Stimulated activated CD8-positive, alpha-beta memory T cell treated with anti-CD3 and anti-CD28 coated beads, Interleukin-4, amount 100 ng/mL, for 1 hour (primary cell): ENCODE data around the gene DCTN2.
"Not testable (repeated sequence)": the region's sequence is repeated elsewhere in the genome, so short reads cannot be mapped to it uniquely, and the experiment has no call there.

ENCODE experiments used
- DNase-seq, 2 donors: peaks; one replicate each; pipeline ENCODE4 v3.0.0-alpha.2; 2020; ENCODE audit warnings: low read depth in 2 of 2, low spot score in 1 of 2

Gene DCTN2

DNA sequence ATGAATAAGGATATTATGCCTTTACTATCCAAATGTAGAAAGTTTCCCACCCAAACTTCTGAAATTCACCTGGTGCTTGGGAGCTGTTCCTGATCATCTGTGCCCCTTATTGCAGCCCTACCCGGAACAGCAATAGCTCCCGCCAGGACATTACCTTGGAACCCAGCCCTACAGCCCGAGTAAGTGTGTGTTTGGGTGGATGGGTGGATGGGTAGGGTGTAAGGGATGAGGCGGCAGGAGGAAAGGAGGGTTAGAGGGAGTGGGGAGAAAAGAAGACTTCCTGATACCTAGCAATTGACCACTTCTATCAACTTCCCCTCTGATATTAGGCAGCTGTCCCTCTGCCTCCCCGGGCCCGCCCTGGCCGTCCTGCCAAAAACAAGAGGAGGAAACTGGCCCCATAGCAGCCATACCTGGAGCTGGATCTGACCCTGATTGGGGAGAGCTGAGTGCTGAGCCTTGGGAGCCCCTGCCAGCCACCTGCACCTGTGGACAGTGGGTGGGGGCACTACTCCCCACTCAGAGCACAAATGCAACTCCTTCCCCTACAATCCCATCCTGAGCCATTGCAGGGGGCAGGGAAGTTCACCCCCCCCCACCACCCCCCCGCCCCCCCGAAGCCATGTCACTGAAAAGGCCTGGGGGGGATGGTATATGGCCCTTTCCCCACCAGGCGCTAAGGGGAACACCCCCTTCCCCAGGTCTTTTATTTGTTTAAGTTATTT, 18.0 kb downstream of the DCTN2 start:
- no peak for DNase-seq

DNA sequence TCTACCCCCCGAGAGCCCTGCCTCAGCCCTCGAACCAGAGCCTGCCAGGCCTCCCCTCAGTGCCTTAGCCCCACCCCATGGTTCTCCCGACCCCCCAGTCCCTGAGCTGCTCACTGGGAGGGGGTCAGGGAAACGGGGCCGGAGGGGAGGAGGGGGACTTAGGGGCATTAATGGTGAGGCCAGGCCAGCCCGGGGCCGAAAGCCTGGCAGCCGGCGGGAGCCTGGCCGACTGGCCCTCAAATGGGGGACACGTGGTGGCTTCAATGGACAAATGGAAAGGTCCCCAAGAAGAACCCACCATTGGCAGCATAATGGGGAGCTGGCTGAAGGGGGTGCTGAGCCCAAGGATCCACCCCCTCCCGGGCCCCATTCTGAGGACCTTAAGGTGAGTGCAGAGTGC, 18.8 kb downstream of the DCTN2 start:
- DNase-seq = no peak

DNA sequence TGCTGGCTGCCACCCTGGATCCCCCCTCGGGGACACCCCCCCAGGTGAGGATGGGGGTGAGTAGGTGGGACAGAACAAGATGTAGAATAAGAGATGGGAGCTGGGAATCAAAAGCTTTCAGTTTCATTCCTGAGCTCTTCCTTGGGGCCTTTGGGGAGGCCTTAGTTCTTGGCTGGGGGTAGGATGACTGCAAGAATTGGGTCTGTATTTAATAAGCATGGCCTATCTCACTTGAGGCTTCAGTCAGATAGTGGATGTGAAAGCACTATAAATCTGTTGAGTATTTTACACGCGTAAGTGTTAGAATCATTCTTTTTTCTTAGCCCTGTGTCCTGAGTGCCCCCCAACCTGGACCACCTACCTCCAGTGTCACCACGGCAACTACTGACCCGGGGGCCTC, 19.8 kb downstream of the DCTN2 start:
- DNase-seq = no peak

DNA sequence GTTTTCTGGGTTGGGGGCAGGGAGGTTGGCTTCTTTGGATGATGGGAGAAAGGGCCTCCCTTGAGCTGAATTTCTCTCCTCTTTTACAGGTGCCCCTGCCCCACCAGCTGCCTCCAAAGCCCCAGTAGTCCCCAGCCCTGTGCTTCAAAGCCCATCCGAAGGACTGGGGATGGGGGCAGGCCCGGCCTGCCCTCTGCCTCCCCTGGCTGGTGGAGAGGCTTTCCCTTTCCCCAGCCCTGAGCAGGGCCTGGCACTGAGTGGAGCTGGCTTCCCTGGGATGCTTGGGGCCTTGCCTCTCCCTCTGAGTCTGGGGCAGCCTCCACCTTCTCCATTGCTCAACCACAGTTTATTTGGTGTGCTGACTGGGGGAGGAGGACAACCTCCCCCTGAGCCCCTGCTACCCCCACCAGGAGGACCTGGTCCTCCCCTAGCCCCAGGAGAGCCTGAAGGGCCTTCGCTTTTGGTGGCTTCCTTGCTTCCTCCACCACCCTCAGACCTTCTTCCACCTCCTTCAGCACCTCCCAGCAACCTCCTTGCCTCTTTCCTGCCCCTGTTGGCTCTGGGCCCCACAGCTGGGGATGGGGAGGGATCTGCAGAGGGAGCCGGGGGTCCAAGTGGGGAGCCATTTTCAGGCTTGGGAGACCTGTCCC, 20.4 kb downstream of the DCTN2 start:
- DNase-seq = no peak

DNA sequence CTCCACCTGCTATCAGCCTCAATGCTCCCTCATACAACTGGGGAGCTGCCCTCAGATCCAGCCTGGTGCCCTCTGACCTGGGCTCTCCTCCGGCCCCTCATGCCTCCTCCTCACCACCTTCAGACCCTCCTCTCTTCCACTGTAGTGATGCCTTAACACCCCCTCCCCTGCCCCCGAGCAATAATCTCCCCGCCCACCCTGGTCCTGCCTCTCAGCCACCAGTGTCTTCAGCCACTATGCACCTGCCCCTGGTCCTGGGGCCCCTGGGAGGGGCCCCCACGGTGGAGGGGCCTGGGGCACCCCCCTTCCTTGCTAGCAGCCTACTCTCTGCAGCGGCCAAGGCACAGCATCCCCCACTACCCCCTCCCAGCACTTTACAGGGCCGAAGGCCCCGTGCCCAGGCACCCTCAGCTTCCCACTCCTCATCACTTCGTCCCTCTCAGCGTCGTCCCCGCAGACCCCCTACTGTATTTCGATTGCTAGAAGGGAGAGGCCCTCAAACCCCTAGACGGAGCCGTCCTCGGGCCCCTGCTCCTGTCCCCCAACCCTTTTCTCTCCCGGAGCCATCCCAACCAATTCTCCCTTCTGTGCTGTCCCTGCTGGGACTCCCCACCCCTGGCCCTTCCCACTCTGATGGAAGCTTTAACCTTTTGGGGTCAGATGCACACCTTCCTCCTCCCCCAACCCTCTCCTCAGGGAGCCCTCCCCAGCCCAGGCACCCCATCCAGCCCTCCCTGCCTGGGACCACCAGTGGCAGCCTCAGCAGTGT, 21.2 kb downstream of the DCTN2 start:
- no peak for DNase-seq

DNA sequence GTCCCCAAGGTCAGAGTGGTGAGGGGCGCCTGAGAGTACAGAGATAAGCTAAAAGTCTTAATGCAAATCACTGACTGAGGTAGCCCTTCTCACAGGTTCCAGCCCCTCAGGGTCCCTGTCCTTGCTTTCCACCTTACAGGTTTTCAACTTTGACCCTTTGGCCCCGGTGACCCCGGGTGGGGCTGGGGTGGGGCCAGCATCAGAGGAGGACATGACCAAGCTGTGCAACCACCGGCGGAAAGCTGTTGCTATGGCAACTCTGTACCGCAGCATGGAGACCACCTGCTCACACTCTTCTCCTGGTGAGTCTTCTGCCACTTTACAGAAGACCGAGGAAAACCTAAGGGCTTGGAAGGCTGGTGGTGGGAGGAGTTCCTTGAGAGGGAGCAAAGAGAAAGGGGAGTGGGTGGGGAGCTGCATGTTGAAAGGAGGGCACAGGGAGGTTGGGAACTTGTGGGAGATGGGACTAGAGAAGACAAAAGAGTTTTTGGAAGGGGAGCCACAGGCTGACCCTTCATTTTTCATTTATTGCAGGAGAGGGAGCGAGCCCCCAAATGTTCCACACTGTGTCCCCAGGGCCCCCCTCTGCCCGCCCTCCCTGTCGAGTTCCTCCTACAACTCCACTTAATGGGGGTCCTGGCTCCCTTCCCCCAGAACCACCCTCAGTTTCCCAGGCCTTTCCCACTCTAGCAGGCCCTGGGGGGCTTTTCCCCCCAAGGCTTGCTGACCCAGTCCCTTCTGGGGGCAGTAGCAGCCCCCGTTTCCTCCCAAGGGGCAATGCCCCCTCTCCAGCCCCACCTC, 22.0 kb downstream of the DCTN2 start:
- DNase-seq = no peak

DNA sequence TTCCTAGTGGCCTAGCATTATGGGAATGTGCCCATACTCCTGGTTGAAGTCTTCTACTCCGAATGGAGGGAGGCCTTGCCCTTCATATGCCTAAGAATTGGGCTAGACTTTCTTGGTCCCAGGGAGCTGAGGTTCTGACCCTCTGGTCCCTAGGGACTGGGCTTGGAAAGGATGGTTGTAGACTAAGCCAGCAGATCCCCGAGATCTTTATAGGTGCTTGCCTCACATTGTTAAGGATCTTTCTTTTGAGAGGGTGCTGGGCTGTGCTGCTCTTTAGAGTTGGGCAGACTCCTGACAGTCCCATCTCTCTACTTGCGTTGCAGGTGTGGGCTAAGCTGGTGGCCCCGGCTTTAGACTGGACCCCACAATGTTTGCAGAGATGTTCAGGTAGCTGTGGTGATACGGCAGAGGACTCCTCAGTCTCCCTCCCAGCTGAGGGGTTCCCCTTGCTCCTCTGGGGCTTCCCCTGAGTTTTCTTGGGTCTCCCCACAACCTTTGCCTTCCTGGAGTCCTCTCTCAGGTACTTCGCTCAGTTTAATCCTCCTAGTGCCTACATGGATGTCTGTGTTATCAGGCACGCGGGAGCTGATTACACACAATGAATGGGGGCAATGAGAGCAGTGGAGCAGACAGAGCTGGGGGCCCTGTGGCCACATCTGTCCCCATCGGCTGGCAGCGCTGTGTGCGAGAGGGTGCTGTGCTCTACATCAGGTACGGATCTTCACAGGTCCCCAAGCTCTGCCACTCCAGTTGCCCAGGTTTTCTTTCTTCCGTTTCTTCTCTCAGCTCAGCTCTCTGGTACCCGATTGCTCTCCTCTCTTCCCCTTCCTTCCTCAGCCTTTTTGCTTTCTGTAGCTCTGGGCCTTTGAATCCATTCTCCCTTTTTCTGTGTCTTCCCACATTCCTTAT, 23.0 kb downstream of the DCTN2 start:
- no peak for DNase-seq

DNA sequence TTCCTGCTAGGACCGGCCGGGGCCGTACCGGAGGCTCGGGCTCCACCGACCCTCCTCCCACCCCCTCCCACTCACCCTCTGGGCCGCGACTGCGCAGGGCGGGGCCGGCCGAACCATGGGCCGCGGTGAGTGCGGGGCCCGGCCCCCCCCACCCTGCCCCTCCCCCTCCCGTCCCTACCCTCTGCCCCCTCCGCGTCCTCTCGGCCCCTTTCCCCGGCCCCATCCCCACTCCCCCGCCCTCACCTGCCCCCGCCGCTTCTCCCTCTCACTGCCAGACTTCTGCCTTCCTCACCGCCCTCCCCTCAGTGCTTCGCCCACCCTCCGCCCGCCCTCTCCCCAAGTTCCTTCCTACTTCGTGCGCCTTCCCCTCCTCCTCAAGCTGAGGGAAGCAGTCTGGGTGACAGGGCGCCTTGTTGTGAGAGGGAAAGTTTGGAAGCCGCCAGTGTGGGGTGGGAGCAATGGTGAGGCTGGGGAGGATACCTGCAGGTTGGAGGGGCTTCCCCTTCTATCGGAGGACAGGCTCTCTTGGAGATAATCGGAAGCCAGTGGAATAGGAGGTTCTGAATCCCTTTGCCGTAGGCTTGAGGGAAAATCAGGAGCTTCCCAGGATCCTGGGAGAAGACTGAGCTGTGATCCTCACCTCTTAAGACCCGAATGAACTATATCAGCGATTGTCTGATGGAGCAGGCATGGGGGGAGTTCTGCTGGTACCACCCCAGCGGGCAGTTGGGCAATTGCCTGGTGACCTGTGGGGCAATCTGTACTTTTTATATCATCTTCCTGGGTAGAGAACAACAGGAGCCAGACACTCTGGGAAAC, 23.9 kb downstream of the DCTN2 start:
- no peak for DNase-seq

DNA sequence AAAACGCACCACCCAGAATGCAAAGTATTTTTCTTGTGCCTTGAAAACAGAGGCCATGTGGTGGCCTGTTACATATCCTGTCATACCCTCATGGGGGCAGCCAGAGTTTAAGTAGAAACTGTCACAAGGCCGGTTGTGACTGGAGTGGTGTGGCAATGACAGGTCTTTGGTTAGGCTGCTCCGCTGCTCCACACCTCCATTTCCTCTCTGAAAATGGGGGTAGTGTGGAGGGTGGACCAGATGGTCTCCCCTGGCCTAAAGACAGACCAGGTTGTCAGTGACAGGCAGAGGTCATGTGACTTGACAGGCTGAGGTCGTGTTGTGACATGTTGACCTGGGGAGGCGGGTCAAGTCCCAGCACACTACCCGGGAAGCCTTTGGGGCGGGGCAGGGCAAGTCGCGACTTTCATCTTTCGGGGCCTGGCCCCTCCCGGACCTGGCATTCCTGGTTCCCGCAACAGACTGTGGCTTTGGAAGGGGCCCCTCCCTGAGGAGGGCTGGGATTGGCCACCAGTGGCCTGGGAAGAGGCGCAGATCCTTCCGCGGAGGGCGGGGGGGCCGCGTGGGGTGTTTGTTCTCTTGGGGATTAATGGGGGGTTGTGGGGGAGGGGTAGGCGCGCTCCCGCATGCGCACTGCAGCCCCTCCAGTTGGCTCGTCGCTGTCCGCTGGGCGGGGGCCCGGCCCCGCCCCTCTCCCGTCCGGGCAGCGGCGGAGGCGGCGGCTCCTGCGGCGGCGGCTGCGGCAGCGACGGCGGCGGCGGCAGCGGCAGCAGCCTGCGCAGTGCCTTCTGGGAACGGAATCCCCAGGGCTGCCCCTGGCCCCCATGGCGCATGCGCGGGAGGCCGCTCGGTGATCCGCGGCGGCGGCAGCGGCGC, 24.7 kb downstream of the DCTN2 start, which contains the start of gene MBD6:
MBD6 (plus strand) TSS at position 814 of the 876 bp plus-strand sequence. CDS start 1,480 bp downstream, outside the sequence.
- DNase-seq = peak; percentile 69 to 75

DNA sequence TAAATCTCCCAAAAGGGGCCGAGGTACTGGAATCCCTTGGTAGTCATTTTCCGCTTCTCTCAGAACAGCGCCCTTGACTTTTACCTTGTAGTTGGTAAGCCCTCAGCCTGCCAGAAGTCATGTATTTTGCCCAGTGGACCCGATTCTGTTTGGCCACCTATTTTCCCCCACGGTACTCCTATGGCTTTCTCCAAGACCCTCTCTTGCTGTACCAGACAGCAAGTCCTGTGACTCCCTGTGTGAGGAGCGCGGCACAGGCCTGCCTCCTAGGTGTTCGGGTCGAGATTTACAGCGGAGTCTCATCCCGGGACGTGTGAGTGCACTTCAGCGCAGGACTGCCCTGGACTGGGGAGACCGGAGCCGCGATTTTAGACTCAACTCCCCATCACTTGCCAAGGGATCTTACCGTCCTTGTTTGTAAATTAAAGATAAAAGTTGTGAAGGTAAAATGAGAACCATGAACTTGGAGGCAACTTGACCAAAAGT, 25.4 kb downstream of the DCTN2 start:
- DNase-seq = no peak

DNA sequence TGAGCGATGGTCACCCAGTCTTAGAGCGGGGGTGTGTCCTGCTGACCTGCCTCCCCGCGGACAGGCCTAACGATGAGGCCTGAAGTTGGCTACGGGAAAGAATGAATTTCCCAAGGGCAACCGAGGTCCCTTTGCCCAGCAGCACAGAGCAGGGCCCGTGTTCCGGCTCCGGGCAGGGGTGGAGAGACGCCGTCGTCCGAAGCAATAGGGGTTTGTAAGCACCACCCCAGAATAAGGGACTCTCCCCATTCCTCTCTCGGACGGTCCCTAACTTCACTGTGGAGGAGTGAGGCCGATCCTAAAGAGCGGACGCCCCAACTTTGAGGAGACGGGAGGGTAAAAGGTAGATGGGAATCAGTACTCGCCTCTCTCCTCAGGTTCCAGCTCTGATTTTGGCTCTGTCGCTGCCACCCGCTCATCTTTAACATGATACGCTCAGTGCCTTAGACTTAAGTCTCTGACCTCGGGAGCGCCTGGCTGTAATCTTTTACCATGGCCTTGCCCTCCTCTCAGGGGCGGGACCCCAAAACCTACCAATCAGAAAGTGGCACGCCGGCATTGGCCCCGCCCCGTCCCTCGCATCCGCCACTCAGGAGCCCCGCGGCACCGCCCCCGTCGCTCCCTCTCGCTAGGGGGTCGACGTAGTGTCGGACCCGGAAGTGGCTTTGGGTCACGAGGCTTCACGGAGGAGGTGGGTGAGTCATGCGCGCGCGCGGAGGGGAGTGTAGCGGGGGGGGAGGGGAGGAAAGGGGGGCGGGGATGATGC, 26.8 kb downstream of the DCTN2 start, which contains the start of gene DDIT3:
DDIT3 (minus strand) TSS at position 462 of the 766 bp plus-strand sequence. CDS start 3,108 bp downstream, outside the sequence.
- DNase-seq = peak; percentile 99

DNA sequence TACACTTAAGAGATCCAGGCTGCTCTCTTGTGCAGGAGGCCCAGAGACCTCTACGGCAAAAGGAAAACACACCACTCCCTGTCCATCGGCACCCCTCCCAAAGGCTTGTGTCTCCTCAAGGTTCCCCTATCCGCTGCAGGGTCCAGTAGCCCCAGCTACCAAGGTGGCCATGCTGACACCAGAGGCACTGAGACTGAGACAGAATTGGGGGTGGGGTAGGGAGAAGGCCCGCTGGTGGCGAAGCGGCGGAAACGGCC, 27.3 kb downstream of the DCTN2 start:
- no peak for DNase-seq

DNA sequence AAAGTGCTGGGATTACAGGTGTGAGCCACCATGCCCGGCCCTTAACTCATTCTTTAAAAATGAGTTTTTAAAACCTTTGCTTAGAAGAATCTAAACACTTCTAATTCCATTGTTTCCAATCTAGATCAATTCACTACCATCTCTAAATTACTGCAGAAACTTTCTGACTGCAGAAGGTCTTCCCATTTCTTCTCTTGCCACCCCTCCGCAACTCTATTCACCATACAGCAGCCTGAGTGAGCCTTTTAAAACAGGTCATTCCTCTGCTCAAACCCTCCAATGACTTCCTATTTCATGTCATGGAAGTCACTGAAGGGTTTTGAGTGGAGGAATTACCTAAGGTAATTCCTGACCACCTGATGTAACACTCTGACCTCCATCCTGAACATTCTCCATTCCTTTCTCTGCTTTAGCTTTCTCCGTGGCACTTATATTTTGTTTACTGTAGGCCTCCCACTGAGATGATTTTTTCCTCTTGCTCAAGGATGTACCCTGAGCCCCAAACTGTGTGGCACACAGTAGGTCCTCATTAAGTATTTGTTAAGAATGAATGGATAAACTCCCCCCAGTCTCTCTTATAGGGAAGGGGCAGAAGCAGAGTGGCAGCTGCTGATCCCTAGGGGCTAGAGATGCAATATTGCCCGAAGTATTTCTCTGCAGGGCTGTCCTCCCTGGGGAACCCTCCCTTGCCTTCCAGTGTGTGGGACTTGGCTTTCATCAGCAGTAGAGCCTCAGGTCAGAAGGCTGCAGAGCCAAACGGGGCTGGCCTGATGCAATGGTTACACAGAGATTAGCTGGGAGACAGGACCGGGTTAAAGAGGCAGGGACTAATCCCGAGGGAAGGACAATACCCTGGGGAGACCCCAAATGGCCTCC, 27.8 kb downstream of the DCTN2 start:
- no peak for DNase-seq

DNA sequence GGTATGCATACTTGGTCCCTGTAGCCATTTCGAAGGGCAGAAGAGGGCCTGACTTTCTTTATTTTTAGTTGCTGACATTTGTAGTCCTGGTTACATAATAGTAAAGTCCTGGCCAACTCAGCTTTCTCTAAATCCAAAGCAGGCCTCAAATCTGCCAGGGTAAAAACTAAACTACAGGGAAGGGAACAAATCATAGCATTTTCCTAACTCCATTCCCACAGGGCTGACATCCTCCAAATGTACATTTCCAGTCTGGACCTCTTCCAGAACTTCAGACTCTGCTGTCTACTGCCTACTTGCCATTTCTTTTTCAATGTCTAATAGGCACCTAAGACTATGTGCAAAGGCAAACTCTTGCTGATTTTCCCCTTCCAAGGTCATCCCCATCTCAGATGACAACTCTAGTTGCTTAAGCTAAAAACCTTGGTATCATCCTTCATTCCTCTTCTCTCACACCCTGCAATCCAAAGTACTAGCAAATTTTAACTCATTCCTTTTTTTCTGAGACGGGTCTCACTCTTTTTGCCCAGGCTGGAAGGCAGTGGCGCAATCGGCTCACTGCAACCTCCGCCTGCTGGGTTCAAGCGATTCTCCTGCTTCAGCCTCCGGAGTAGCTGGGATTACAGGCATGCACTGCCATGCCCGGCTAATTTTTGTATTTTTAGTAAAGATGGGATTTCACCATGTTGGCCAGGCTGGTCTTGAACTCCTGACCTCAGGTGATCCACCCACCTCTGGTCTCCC, 28.6 kb downstream of the DCTN2 start:
- no peak for DNase-seq

DNA sequence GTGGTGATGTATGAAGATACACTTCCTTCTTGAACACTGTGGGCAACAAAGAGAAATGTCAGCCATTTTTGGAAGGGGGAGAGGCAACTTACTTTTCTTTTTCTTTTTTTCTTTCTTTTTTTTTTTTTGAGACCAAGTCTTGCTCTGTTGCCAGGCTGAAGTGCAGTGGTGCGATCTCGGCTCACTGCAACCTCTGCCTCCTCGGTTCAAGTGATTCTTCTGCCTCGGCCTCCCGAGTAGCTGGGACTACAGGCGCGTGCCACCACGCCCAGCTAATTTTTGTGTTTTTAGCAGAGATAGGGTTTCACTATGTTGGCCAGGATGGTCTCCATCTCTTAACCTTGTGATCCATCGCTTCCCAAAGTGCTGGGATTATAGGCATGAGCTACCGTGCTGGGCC, 29.3 kb downstream of the DCTN2 start:
- not testable (repeated sequence) for DNase-seq

DNA sequence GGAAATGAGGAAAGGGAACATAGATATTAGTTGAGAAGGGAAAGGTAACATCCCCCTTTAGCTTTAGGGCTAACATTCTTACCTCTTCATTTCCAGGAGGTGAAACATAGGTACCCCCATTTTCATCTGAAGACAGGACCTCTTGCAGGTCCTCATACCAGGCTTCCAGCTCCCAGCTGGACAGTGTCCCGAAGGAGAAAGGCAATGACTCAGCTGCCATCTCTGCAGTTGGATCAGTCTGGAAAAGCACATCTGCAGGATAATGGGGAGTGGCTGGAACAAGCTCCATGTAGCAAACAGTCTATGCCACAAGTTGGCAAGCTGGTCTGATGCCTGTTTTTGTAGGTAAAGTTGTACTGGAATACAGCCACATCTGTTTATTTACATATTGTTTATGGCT, 29.8 kb downstream of the DCTN2 start:
- no peak for DNase-seq
